Measurements from ENCODE around the gene KRT84.
"Not testable (repeated sequence)": the region's sequence is repeated elsewhere in the genome, so short reads cannot be mapped to it uniquely, and the experiment has no call there.

KRT84 gene

DNA sequence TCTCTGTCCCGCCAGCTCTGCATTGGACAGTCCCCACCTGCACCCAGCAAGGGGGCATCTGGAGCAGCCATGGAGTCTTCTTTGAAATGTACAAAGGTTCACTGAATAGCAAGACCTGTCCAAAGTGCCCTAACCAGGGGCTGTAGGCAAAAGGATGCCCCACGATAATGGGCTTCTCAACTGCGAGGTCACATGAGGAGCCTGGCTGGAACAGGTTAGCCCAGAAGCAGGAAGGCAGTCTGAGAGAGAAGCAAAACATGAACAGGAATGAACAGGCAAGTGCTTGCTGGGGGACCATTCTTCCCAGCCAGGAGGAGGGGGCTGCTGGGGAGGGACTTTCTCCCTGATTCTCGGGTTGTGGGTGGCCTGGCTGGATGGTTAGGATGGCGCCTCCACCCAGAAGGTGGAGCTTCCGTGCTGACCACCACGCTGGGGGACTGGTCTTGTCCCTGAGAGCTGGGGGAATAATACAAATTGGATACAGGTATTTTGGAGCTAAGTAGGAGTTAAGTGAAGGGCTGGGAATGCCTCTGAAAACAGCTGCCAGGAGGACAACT, 25.3 kb downstream of the KRT84 start:
- DNase-seq = no peak

- no peak for DNase-seq
Observed at GRCh38 chr12:52359621-52360061, 25.8 kb downstream of the KRT84 start.

DNA sequence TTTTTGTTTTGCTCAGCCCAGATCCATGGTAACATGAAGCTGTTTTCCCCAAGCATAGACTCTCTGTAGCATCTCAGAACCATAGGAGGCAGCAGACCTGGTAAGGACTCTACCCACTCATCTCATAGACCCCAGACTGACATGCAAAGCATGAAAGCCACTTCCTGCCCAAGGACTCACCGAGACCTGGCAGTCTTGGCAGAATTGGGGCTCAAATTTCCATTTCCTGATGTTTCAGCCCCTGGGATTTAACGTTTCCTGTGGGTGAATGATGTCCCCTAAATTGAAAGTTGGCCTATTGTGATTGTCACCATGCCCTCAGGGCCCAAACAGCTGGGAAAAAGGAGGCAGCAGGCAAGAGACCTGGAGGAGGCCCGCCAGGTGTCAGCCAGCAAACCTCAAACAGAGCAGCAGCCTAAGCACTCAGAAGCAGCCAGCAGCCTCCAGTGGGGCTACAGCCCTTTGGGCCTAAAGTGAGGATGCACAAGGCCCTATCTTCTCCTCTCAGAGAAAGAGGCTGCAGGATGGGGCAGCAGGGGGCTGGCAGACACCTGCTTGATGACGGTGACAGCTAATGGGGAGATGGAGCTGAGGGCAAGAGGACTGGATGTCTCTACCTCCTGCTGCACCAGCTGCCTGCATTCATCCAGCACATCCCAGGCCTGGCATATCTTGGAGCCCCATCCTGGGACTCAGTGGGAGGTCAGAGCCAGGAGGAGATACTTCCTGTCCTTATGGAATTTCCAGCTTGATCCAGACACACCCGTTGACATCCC, 26.7 kb downstream of the KRT84 start:
- no peak for DNase-seq

DNA sequence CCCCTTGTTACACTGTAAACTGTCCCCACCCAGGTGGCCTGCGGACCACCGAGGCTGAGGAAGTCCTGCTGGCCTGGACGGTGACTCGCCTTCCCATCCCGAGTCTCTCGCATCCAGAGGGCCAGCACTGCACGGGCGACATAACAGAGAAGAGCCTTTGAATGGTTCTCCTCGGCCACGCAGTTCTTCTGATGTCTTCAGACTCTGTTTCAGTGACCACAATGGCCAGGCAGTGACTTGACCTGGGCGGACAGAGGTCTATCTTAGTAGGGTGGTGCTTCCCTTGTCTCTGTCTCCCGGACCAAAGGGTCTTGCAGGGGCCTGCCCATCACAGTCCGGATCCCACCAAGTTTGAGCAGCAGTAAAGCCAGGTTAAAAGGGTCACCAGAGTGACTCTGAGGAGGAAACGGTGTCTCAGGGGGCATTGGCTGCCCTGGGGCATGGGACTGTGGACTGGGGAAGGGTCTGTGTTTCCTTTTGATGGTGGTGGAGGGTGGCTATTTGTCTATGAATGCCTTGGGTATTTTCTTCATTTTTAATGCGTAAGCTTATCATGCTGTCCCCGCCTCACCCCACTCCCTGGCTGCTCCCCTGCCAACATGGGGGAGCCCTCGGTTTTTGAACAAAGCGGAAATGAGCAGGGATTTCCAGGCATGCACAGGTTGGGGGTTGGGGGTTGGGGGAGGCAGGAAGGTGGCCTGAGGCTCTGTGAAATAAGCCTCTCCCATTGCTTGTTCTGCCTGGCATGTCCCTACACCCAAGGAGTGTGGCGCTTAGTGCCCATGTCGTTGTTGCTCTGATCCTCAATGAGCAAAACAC, 28.5 kb downstream of the KRT84 start:
- DNase-seq = no peak

DNA sequence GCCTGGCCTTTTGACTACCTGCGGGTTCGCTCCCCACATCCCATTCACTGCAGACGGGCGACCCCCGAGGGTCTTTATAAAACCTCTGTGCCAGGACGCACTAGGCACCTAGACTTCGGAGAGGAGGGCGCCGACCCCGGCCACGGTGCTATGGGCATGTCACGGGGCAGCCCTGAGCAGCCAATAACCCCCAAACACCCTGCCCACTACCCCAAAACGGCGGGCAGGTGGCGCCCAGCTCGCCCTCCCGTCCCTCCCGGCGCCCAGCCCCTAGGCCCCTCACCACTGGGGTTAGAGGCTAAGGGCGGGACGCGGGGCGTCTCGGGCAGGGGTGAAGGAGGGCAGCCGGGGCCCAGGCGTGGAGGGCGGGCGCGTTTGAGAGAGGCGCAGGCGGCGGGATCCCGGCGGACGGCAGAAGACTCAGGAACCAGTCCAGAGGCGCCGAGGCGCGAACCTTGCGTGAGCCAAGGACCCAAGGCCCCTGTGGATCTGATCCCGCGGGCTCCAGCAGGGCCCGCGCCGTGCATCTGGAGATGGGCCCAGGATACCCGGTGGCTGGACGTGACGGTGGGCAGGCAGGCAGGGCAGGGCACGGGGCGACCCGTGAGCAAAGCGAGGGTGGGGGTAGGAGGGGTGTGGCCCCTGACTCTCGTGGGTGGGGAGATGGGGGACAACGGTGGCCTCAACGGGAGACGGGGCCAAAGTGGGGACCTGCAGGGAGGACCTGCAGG, 29.3 kb downstream of the KRT84 start:
- DNase-seq = no peak

DNA sequence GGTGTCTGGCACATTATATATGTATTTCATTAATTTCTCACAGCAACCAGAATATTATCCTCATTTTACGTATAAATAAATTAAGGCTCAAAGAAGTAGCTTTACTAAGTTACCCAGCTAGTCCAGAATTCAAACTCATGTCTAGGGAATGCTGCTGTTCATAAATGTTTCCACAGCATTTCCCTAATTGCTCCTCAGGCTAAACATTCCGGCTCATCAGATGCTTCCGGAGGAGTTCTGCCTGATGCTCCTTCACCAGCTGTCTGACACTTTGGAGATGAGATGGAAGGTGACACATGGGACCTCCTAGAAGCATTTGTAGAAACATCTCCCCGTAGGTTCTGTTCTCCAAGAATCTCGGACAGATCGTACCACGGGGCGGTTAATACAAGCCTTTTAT, 30.3 kb downstream of the KRT84 start:
- no peak for DNase-seq

DNA sequence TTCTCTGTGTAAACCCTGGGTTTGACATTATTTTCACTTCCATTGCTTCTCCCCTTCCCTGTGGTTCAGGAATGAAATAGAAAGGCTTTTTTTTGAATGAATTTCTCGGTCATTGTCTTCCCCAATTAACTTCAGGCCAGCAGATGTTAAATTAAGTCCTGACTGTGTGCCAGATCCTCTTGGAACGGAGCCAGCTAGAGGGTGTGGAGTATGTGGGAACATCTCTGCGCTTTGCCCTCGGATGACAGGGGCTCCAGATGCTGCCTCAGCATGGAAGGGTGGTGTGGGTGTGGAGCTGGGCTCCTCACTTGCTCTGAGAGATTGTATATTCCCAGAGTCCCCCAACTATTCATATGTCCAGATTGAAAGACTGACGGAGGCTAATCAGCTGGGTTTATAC, 31.3 kb downstream of the KRT84 start:
- peak; percentile 38 for DNase-seq

GRCh38 chr12:52353766-52354165, 31.7 kb downstream of the KRT84 start:
- no peak for DNase-seq

GRCh38 chr12:52352951-52353350, 32.5 kb downstream of the KRT84 start:
- DNase-seq = no peak

- DNase-seq = no peak
Observed at GRCh38 chr12:52351196-52352059, 34.0 kb downstream of the KRT84 start.

DNA sequence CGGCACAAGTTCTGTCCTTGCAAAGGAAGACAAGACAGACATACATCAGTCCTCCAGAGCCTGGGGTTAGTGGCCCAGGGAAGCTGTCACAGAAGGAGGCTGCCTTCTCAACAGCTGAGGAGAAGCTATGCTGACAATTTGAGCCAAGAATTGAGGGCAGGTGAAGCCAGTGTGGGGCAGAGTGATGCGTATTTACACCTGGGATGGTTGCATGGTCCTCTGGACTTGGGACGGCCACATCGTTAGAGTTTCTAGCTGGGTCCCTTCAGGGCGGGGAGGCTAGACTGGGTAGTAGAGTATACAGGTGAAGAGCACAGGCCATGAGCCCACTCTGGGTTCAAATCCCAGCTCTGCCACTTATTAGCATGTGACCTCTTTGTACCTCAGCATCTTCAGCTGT, 34.7 kb downstream of the KRT84 start:
- no peak for DNase-seq

GRCh38 chr12:52350021-52350620, 35.3 kb downstream of the KRT84 start:
- no peak for DNase-seq

- no peak for DNase-seq
Observed at GRCh38 chr12:52349196-52349595, 36.3 kb downstream of the KRT84 start.

DNA sequence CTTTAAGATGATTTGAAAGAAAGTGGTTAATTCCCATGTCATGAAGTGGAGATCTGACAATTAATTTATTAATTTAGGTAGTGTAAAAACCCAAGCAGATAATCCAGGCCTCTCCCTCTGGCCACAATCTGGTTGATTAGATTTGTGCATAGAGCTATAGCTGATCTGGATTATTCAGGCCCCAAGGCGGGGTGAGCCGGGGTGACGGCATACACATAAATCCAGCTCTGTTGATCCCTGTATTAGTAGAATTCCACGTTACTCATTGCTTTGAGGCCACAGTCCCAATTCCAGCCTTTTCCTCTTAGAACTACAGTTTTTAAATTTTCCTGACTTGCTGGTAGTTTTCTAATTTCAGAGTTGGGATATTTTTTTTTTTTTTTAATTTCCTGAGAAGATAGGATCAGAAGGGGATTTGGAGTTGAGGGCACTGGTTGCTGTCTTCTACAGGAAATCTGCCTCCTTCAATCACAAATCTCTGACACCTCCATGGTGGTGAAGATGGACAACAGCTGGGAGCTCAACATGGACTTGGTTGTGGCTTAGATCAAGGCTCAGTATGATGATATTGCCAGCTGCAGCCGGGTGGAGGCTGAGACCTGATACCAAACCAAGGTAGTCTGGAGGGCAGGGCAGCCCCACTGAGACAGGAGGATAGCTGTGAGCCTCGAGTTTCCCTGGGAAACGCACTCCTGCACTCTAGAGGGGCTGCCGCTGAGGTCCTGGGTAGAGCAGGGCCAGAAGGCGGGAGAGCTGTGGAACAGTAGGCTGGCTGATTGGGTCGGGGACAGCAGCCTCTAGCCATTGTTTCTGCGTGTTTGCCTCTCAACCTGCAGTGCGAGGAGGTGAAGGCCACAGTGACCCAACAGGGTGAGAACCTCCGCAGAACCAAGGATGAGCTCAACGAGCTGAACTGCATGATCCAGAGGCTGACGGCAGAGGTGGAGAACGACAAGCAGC, 37.6 kb downstream of the KRT84 start:
- DNase-seq = no peak

DNA sequence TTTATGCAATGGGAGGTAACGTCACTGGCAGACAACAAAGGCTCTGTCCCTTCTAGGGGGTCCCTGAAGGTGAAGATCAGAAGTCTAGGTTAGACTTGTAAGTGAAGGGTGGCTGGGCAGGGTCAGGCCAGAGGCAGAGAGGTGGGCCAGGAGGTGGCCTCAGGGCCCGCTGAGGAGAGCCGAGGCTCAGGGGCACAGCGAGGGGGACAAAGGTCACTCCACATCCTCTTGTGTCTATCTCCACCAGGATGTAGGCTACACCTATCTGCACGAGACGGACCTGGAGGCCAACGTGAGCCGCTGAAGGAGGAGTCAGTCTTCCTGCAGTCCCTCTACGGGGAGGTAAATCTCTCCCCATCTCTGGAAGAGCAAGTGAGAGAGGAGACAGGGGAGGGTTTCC, 38.4 kb downstream of the KRT84 start:
- DNase-seq = no peak

DNA sequence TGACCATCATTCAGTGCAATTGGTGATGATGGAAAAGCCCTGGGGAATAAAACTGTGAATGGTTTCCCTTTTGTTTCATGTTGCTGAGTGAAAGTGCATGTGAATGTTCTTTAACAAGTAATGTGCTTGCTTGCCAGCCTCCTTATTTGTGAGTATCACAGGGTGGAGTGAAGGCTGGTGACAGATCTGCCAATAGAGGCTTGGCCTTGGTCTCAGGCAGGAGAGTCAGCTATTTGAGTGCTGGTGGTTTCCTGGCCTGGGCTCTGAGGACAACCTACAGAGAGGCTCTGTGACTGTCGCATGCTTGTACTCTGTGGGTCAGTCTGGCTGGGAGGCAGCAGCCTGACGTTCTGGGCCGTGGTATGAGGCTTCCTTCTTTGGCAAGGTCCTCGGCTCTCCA, 38.9 kb downstream of the KRT84 start:
- no peak for DNase-seq

- not testable (repeated sequence) for DNase-seq
Observed at GRCh38 chr12:52345041-52345440, 40.4 kb downstream of the KRT84 start.

GRCh38 chr12:52344111-52344510, 41.3 kb downstream of the KRT84 start:
- no peak for DNase-seq

- DNase-seq = no peak
Observed at GRCh38 chr12:52343550-52343949, 41.9 kb downstream of the KRT84 start.

DNA sequence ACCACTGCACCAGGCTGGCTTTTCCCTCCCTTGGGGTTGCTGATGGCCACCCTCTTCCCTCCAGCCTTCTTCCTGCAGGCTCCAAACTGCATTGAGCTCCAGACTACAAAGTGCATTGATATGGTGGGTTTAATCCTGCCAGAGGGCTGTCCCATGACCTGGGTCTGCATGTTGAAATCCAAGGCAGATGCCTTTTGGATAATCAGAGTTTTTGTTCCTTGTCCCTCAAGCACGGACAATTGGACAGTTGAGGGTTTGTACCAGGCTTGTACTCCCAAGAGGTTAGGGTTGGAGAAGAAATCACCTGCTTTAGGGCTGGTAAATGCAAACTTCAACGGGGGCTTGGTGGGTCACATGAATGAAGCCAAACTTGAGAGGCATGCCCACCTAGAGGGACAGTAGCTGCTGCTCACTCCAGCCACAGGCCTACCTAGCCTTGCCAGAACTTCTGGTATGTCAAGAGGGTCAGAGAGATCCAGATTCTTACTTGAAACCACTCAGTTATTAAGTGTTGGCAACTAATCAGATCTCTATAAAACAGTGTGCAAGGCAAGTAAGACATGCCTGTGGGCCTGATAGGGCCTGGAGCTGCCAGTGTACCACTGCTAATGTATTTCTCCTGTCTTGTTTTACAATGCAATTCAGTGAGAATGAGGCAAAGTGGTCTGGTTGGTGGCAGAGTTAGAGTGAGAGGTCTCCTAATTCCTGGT, 42.5 kb downstream of the KRT84 start:
- no peak for DNase-seq
